GM04504 (cell line): ENCODE results near the gene MICAL3.
A peak's percentile ranks its signal among the peaks of the same experiment; 100 is the strongest.

Experiments
- DNase-seq: peaks from one replicate; pipeline ENCODE4 v3.0.0-alpha.2; 2012; ENCODE audit warnings: low read depth

The MICAL3 gene

GRCh38 chr22:17838180-17838865, 186.0 kb downstream of the MICAL3 start:
- no peak for DNase-seq

- DNase-seq = no peak
These were observed 187.2 kb downstream of the MICAL3 start for GRCh38 chr22:17836992-17837742.

DNA sequence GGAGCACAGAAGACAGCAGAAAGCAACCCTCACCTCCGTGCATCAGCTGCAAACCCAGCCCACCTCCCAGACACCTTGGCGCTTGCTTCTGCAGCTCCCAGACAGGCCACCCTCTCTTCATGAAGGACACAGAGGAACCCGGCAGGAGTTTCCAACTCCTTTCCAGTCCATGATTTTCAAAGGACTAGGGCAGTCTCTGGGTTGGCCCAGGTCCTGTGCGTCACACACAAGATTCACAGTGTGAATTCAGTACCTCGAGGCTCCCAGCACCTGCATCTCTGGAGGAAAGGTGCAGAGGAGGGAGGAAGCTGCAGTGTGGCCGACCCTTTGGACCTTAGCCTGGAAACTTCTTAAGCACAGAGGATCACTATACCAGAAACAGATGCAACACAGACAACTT, 189.1 kb downstream of the MICAL3 start:
- DNase-seq = no peak

GRCh38 chr22:17833489-17833888, 190.9 kb downstream of the MICAL3 start:
- DNase-seq = no peak

- no peak for DNase-seq
These were observed 191.7 kb downstream of the MICAL3 start for GRCh38 chr22:17832665-17833064.

DNA sequence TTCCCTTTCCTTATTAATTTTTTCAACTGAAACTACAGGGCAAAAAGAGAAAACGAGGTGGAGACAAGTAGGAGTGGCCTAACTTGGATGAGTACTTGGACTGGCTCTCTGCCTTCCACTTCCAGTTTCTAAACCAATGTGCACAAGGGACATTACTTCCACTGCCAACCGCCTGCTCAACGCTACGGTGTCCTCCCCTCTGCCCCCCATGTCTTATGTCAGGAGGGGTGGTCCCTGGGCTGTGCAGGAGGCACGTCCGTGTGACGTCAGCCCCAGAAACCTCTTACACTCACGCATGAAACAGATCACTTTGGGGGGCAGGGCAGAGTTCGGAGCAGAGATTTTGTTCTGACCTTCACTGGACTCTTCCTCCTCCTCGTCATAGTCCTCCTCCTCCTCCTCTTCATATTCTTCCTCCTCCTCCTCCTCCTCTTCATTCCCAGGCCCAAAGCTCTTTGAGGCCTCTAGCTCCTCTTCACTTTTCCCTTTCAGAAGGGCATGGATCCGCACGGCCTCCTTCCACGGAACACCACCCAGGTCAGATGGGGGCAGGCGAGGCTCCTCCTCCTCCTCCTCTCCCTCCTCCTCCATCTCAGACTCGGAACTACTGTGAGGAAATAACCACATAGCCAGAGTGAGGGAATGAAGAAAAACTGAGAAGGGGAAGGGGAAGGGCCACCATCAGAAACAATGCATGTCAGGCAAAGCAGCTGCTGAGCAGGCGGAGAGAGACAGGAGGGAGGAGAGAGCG, 192.7 kb downstream of the MICAL3 start:
- DNase-seq = no peak

DNA sequence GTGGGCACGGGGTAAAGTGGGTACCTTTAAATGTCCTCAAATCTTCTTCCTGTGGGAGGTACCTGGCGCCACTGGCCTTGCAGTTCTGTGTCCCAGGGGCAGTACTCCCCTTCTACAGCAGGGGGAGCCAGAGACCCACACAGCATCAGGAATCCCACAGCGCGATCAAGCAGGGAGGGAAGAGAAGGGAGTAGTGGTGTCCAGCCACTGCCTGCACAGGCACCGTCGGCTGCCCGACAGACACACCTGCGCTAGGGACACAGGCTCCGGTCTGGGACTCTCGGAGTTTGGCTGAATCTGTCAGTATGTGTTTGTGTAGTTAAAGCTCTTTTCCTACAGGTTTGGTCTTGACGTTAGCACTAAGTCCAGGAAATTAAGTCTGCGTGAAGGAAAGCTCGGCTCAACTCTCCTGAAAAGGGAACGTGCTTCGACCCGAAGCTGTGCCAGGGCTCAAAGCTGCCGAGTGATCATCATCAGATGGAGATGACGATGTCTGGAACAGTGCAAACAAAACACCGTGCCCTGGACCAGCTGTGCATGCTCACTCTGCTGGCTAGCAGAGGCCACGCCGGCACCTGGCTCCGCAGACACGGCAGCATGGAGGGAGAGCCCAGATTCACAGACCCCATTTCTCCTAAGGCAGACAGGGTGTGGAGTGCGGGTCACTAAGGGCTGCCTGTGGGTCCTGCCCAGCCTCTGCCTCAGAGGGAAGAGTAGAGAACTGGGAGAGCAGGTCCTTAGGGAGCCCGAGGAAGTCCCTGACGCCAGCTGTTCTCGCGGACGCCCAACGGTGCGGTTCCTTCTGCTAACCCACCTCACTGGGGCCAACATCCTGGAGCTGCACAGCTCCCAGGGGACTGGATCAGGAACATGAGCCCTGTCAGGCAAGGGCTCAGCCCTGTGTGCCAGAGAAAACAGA, 194.1 kb downstream of the MICAL3 start:
- DNase-seq = peak; percentile 64

DNA sequence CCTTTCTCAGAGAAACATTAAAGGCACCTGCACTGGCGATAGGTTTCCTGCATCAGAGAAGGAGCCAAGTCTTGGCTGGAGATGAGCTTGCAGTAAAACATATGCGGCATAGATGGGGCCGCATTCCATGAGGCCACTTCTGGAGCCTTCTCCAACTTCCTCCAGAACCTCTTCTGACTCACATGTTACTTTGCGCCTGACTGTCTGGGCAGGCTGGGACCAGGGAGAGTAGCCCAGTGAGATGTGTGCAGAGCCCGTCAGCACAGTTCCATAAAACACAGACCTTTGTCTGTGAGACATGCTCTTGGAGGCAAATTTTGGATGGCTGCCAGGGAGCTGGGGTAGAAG, 194.7 kb downstream of the MICAL3 start:
- no peak for DNase-seq

DNA sequence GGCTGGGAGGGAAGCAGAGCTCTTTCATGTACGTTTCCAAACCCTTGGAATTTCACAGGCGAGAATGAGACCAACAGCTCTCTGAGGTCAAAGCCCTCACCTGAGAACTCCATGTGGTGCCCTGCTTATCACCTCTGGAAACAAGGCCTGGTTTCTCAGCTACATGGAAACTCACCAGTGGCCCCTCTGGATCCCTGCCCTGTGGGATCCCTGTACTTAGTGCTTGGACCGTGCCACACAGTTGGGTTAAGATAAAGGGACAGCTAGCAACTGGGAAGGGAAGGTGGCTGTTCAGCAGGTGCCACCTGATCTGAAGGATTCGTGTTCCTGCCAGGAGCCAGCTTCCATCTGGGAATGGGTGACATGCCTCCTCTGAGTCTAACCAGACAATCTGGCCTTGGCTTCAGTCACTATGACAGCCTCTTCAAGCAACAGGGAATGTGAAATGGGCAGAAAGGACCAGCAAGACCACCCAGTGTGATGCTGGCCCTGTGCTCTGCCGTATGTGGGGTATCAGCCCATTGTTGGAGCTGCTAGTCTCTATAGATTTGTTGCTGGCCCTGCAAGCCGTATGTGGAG, 195.8 kb downstream of the MICAL3 start:
- no peak for DNase-seq

DNA sequence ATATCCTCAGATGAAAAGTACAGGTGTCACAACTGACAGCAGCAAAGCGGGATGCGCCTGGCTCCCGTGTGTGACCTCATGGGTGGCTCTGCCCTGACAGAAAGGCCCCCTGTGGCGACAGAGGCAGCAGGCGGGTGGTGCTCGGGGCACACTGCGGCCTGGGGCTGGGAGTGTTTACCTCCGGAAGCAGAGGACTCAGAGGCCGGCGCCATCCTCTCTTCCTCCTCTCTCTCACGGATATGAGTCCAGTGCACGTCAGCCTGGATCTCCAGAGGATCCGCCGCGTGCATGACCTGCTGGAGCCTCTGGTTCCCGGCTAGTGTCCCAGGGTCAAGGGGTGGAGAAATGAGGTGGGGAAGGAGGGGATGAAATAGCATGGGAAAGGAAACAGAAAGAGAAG, 196.9 kb downstream of the MICAL3 start:
- DNase-seq = no peak

DNA sequence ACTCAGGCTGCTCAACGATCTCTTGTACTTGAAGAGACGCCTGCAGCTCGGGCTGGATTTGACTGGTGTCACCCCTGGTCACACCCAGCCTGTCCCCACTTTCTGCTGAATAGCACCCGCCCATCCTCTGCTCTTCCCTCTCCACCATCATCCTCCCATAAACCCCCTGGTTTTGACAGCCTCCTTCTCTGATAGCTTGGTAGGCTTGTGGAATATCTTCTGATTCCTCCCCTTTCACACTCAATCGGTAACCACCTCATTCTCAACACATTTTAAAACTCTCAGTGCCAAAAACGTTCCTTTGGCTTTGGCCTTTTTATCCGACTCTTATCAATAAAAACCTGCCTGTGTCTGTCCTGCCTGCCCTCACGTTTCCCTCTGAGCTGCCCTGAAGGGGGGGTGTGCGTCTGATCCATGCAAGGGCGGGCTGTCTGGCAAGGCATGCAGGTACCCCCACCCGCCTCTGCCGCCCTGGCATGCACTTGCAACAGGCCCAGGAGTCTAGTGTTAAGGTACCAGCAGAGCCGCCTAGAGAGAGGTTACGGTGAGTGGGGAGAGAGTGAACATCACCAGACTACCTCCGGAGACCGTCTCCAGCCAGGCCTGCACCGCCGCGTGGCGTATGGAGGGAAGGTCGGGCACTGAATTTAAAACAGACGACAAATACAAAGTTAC, 198.3 kb downstream of the MICAL3 start:
- no peak for DNase-seq

- DNase-seq = no peak
These were observed 199.9 kb downstream of the MICAL3 start for GRCh38 chr22:17824457-17824856.

DNA sequence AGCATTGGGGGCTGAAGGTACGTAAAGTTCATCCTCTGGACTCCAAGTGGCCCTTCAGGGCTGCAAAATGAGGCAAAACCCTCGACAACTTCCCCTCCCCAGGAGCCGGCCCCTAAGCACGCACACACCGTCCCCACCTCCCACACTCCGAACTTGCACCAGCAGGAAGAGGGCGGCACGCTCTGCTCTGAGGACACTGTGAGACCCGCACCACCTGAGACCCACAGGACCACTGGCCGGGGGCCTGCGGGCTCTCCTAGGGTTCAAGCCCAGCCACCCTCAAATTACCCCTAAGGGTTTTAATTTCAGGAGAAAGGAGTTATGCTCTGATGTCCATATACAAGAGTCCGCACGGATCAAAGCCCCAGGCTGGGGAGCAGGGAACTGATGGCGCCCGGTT, 200.4 kb downstream of the MICAL3 start:
- no peak for DNase-seq

- DNase-seq = no peak
These were observed 201.1 kb downstream of the MICAL3 start for GRCh38 chr22:17823226-17823625.

DNA sequence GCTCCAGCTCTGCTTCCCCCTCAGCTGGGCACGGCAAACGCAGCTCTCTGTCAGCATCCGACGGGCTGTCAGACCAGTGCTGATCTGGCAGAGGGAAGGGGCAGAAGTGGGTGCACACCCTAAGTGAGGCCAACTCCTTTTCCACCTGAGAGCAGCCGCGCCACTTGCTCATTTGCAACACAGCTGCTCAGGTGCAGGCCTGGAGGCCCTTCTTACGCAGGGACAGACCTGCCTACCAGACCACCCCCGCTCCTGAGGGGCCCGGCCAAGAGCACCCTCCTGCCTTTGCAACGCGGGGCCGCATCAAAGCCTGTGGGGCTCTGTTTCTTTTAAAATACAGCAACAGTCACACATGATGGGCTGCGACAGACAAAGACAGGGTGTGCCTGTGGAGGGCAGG, 202.3 kb downstream of the MICAL3 start:
- no peak for DNase-seq

GRCh38 chr22:17820879-17821439, 203.4 kb downstream of the MICAL3 start:
- no peak for DNase-seq

GRCh38 chr22:17818649-17819048, 205.7 kb downstream of the MICAL3 start:
- DNase-seq = no peak

DNA sequence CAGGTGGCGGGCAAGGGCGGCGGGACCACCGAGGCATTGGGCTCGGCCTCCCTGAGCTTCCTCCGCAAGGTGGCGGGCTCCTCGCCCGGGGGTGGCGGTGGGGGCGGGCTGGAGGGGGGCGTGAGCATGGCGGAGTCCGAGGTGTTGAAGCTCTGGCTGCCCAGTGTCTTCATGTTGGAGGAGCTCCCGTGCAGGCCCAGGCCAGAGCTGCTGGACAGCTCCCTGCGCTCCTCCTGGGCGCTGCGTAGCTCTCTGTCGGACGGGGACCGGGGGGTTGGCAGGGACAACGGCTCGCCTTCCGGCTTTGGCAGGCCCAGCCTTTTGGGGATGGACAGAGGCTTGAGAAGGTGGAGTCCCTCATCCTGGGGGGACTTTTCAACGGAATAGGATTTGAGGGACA, 206.2 kb downstream of the MICAL3 start:
- no peak for DNase-seq

DNA sequence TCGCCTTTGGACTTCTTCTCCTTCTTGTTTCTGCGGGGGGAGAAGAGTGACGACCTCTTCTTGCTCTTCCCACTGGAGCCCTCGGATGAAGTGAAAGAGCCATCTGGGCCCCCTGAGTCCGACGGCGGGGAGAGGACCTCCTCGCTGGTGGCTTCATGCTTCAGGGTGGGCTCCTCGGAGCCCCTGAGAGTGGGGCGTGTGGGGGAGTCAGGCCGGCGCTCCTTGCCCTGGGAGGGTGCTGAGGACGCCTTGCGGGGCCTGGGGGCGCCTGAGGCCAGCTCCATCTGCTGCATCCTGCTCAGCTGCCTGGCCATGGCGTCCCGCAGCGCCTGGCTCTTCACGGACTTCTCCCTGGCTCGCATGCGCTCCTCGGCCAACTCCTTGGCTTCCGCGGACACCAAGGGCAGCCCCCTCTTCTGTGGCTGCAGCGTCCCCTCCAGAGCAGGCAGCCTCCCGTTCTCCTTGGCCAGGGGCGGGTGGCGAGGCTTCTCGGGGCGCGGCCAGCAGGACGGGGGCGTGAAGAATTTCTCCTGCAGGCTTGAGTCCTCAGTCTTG, 206.8 kb downstream of the MICAL3 start:
- DNase-seq = no peak

DNA sequence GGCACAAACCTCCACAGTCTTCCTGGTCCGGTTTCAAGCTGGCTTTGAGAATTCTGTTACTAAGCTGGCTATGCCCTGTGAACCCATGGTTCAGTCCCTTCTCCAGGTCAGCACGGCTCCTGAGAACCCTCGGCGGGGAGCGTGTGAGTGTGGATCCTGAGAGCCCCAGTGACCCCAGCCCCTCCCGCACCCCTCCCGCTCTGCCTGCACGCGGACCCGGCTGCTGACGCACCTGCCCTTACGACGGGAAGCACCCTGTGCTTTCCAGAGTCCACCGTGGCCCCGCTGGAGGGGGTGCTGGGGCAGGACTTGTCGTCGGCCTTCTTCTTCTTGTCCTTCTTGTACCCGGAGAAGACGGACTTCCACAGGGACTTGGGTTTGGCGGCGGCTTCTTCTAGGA, 207.3 kb downstream of the MICAL3 start:
- DNase-seq = no peak

GRCh38 chr22:17816649-17817048, 207.7 kb downstream of the MICAL3 start:
- no peak for DNase-seq
